ENCODE data around the gene ERF.

GRCh38 chr19:42297039-42297438 lies 42.1 kb upstream of the ERF start:
- no peak for TF ChIP-seq POLR2A (IDR thresholded peaks at IDR 0.05; ENCODE audit: low read length)
- no peak for TF ChIP-seq GATA1 (IDR thresholded peaks at IDR 0.05; ENCODE audit: low read depth, low read length)

Measured in erythroblast (primary cell).